ENCODE results near the gene CELSR1. TPM values are rescaled to one million over a fixed set of nuclear protein-coding genes. Genes with fewer than 3 reads are reported as not detected.

Gene CELSR1
- total RNA-seq, 1 donor from 2014 or later, result 2.1 TPM

GRCh38 chr22:46448333-46448732 lies 89.1 kb downstream of the CELSR1 start:
- Histone ChIP-seq H3K9me3 (ENCODE audit: control insufficient read depth in 3 of 3, low read length in 3 of 3) (no peaks in the 10 kb centered on the region), H3K27me3 (ENCODE audit: control insufficient read depth in 3 of 3, insufficient read depth in 3 of 3, low read length in 3 of 3) (peaks cover 22 to 57% (median 44%) of the 10 kb centered on the region in 3 donors), H3K4me3 (ENCODE audit: low read length in 3 of 3) (no peak overlapping the region), H3K4me1 (ENCODE audit: control insufficient read depth in 3 of 3, insufficient read depth in 3 of 3, low read length in 3 of 3) (no peaks in the 10 kb centered on the region), H3K36me3 (ENCODE audit: control insufficient read depth in 3 of 3, insufficient read depth in 3 of 3, low read length in 3 of 3) (no peaks in the 10 kb centered on the region), H3K9ac (ENCODE audit: low read depth in 1 of 3, low read length in 3 of 3) (no peak overlapping the region), H3K27ac (ENCODE audit: low read depth, low read length) (no peak overlapping the region)

- H3K27ac ChIP-seq (ENCODE audit: low read depth, low read length), result no peak overlapping the region
- H3K9ac ChIP-seq (ENCODE audit: low read depth in 1 of 3, low read length in 3 of 3), result no peak overlapping the region
- no peaks in the 10 kb centered on the region for H3K4me1 ChIP-seq (ENCODE audit: control insufficient read depth in 3 of 3, insufficient read depth in 3 of 3, low read length in 3 of 3)
- peaks cover 18 to 53% (median 40%) of the 10 kb centered on the region in 3 donors for H3K27me3 ChIP-seq (ENCODE audit: control insufficient read depth in 3 of 3, insufficient read depth in 3 of 3, low read length in 3 of 3)
- H3K36me3 ChIP-seq (ENCODE audit: control insufficient read depth in 3 of 3, insufficient read depth in 3 of 3, low read length in 3 of 3), result no peaks in the 10 kb centered on the region
- H3K9me3 ChIP-seq (ENCODE audit: control insufficient read depth in 3 of 3, low read length in 3 of 3), result no peaks in the 10 kb centered on the region
- no peak overlapping the region for H3K4me3 ChIP-seq (ENCODE audit: low read length in 3 of 3)
Observed at GRCh38 chr22:46447906-46448305, 89.5 kb downstream of the CELSR1 start.

- H3K4me3 ChIP-seq (ENCODE audit: low read length in 3 of 3), result no peak overlapping the region
Observed at GRCh38 chr22:46446799-46447198, 90.6 kb downstream of the CELSR1 start.

GRCh38 chr22:46445771-46446420 lies 91.5 kb downstream of the CELSR1 start:
- H3K9me3 ChIP-seq (ENCODE audit: control insufficient read depth in 3 of 3, low read length in 3 of 3), result no peaks in the 10 kb centered on the region
- H3K36me3 ChIP-seq (ENCODE audit: control insufficient read depth in 3 of 3, insufficient read depth in 3 of 3, low read length in 3 of 3), result no peaks in the 10 kb centered on the region
- H3K27ac ChIP-seq (ENCODE audit: low read depth, low read length), result no peak overlapping the region
- H3K27me3 ChIP-seq (ENCODE audit: control insufficient read depth in 3 of 3, insufficient read depth in 3 of 3, low read length in 3 of 3), result peaks cover 10 to 34% (median 22%) of the 10 kb centered on the region in 3 donors
- H3K9ac ChIP-seq (ENCODE audit: low read depth in 1 of 3, low read length in 3 of 3), result no peak overlapping the region
- H3K4me3 ChIP-seq (ENCODE audit: low read length in 3 of 3), result no peak overlapping the region
- no peaks in the 10 kb centered on the region for H3K4me1 ChIP-seq (ENCODE audit: control insufficient read depth in 3 of 3, insufficient read depth in 3 of 3, low read length in 3 of 3)

More at GRCh38 chr22:46446799-46447198, 90.6 kb downstream of the CELSR1 start:
- H3K9ac ChIP-seq (ENCODE audit: low read depth in 1 of 3, low read length in 3 of 3), result no peak overlapping the region
- no peaks in the 10 kb centered on the region for H3K36me3 ChIP-seq (ENCODE audit: control insufficient read depth in 3 of 3, insufficient read depth in 3 of 3, low read length in 3 of 3)
- H3K4me1 ChIP-seq (ENCODE audit: control insufficient read depth in 3 of 3, insufficient read depth in 3 of 3, low read length in 3 of 3), result no peaks in the 10 kb centered on the region
- H3K27me3 ChIP-seq (ENCODE audit: control insufficient read depth in 3 of 3, insufficient read depth in 3 of 3, low read length in 3 of 3), result peaks cover 14 to 42% (median 29%) of the 10 kb centered on the region in 3 donors
- H3K9me3 ChIP-seq (ENCODE audit: control insufficient read depth in 3 of 3, low read length in 3 of 3), result no peaks in the 10 kb centered on the region
- H3K27ac ChIP-seq (ENCODE audit: low read depth, low read length), result no peak overlapping the region

- Histone ChIP-seq H3K27ac (ENCODE audit: low read depth, low read length) (no peak overlapping the region), H3K9ac (ENCODE audit: low read depth in 1 of 3, low read length in 3 of 3) (no peak overlapping the region), H3K27me3 (ENCODE audit: control insufficient read depth in 3 of 3, insufficient read depth in 3 of 3, low read length in 3 of 3) (peaks cover 4 to 21% (median 17%) of the 10 kb centered on the region in 3 donors), H3K4me3 (ENCODE audit: low read length in 3 of 3) (no peak overlapping the region), H3K9me3 (ENCODE audit: control insufficient read depth in 3 of 3, low read length in 3 of 3) (no peaks in the 10 kb centered on the region), H3K4me1 (ENCODE audit: control insufficient read depth in 3 of 3, insufficient read depth in 3 of 3, low read length in 3 of 3) (no peaks in the 10 kb centered on the region), H3K36me3 (ENCODE audit: control insufficient read depth in 3 of 3, insufficient read depth in 3 of 3, low read length in 3 of 3) (no peaks in the 10 kb centered on the region)
Observed at GRCh38 chr22:46444390-46444854, 93.0 kb downstream of the CELSR1 start.

- no peaks in the 10 kb centered on the region for H3K9me3 ChIP-seq (ENCODE audit: control insufficient read depth in 3 of 3, low read length in 3 of 3)
- H3K27ac ChIP-seq (ENCODE audit: low read depth, low read length), result no peak overlapping the region
- peaks cover 6 to 18% (median 17%) of the 10 kb centered on the region in 3 donors for H3K27me3 ChIP-seq (ENCODE audit: control insufficient read depth in 3 of 3, insufficient read depth in 3 of 3, low read length in 3 of 3)
- H3K36me3 ChIP-seq (ENCODE audit: control insufficient read depth in 3 of 3, insufficient read depth in 3 of 3, low read length in 3 of 3), result no peaks in the 10 kb centered on the region
- H3K4me3 ChIP-seq (ENCODE audit: low read length in 3 of 3), result no peak overlapping the region
- no peaks in the 10 kb centered on the region for H3K4me1 ChIP-seq (ENCODE audit: control insufficient read depth in 3 of 3, insufficient read depth in 3 of 3, low read length in 3 of 3)
- H3K9ac ChIP-seq (ENCODE audit: low read depth in 1 of 3, low read length in 3 of 3), result no peak overlapping the region
Observed at GRCh38 chr22:46443850-46444389, 93.5 kb downstream of the CELSR1 start.

- H3K27ac ChIP-seq (ENCODE audit: low read depth, low read length), result no peak overlapping the region
- no peaks in the 10 kb centered on the region for H3K9me3 ChIP-seq (ENCODE audit: control insufficient read depth in 3 of 3, low read length in 3 of 3)
- H3K36me3 ChIP-seq (ENCODE audit: control insufficient read depth in 3 of 3, insufficient read depth in 3 of 3, low read length in 3 of 3), result no peaks in the 10 kb centered on the region
- H3K4me1 ChIP-seq (ENCODE audit: control insufficient read depth in 3 of 3, insufficient read depth in 3 of 3, low read length in 3 of 3), result no peaks in the 10 kb centered on the region
- peaks cover 6 to 14% (median 13%) of the 10 kb centered on the region in 3 donors for H3K27me3 ChIP-seq (ENCODE audit: control insufficient read depth in 3 of 3, insufficient read depth in 3 of 3, low read length in 3 of 3)
- H3K4me3 ChIP-seq (ENCODE audit: low read length in 3 of 3), result no peak overlapping the region
- H3K9ac ChIP-seq (ENCODE audit: low read depth in 1 of 3, low read length in 3 of 3), result no peak overlapping the region
Observed at GRCh38 chr22:46442217-46442853, 95.1 kb downstream of the CELSR1 start.

- Histone ChIP-seq H3K36me3 (ENCODE audit: control insufficient read depth in 3 of 3, insufficient read depth in 3 of 3, low read length in 3 of 3) (no peaks in the 10 kb centered on the region), H3K9ac (ENCODE audit: low read depth in 1 of 3, low read length in 3 of 3) (no peak overlapping the region), H3K27me3 (ENCODE audit: control insufficient read depth in 3 of 3, insufficient read depth in 3 of 3, low read length in 3 of 3) (peaks cover 6 to 20% (median 15%) of the 10 kb centered on the region in 3 donors)
Observed at GRCh38 chr22:46439576-46440465, 97.6 kb downstream of the CELSR1 start.

GRCh38 chr22:46439111-46439510 lies 98.3 kb downstream of the CELSR1 start:
- H3K4me3 ChIP-seq (ENCODE audit: low read length in 3 of 3), result no peak overlapping the region
- H3K36me3 ChIP-seq (ENCODE audit: control insufficient read depth in 3 of 3, insufficient read depth in 3 of 3, low read length in 3 of 3), result no peaks in the 10 kb centered on the region
- peaks cover 6 to 20% (median 15%) of the 10 kb centered on the region in 3 donors for H3K27me3 ChIP-seq (ENCODE audit: control insufficient read depth in 3 of 3, insufficient read depth in 3 of 3, low read length in 3 of 3)
- H3K9ac ChIP-seq (ENCODE audit: low read depth in 1 of 3, low read length in 3 of 3), result no peak overlapping the region
- no peak overlapping the region for H3K27ac ChIP-seq (ENCODE audit: low read depth, low read length)
- H3K9me3 ChIP-seq (ENCODE audit: control insufficient read depth in 3 of 3, low read length in 3 of 3), result no peaks in the 10 kb centered on the region
- no peaks in the 10 kb centered on the region for H3K4me1 ChIP-seq (ENCODE audit: control insufficient read depth in 3 of 3, insufficient read depth in 3 of 3, low read length in 3 of 3)

More at GRCh38 chr22:46439576-46440465, 97.6 kb downstream of the CELSR1 start:
- Histone ChIP-seq H3K27ac (ENCODE audit: low read depth, low read length) (no peak overlapping the region), H3K9me3 (ENCODE audit: control insufficient read depth in 3 of 3, low read length in 3 of 3) (no peaks in the 10 kb centered on the region), H3K4me3 (ENCODE audit: low read length in 3 of 3) (no peak overlapping the region), H3K4me1 (ENCODE audit: control insufficient read depth in 3 of 3, insufficient read depth in 3 of 3, low read length in 3 of 3) (no peaks in the 10 kb centered on the region)
